ENCODE data around the gene XPO6.

The XPO6 gene

GRCh38 chr16:28191364-28191960, 20.3 kb downstream of the XPO6 start:
- TF ChIP-seq POLR2A (IDR thresholded peaks at IDR 0.05; ENCODE audit: extremely low read depth, insufficient read length) (no peak), CTCF (IDR thresholded peaks at IDR 0.05; ENCODE audit: low read depth, low read length) (no peak), MYC (IDR thresholded peaks at IDR 0.05; ENCODE audit: low read depth, low read length) (no peak)
- TF ChIP-seq, protein P1, sequence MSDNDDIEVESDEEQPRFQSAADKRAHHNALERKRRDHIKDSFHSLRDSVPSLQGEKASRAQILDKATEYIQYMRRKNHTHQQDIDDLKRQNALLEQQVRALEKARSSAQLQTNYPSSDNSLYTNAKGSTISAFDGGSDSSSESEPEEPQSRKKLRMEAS (IDR thresholded peaks at IDR 0.05; ENCODE audit: low read depth, low read length), result no peak
- DNase-seq (ENCODE audit: low read depth), result no peak
- no peak overlapping the region for H3K4me3 ChIP-seq (ENCODE audit: low read depth, low read length)

- H3K4me3 ChIP-seq (ENCODE audit: low read depth, low read length), result no peak overlapping the region
- TF ChIP-seq, protein P1 (IDR thresholded peaks at IDR 0.05; ENCODE audit: low read depth, low read length), result no peak
- no peak for TF ChIP-seq MYC (IDR thresholded peaks at IDR 0.05; ENCODE audit: low read depth, low read length)
- no peak for TF ChIP-seq CTCF (IDR thresholded peaks at IDR 0.05; ENCODE audit: low read depth, low read length)
- TF ChIP-seq POLR2A (IDR thresholded peaks at IDR 0.05; ENCODE audit: extremely low read depth, insufficient read length), result no peak
- DNase-seq (ENCODE audit: low read depth), result no peak
These were observed 22.5 kb downstream of the XPO6 start for GRCh38 chr16:28189245-28189644.

GRCh38 chr16:28188085-28188916, 23.5 kb downstream of the XPO6 start:
- TF ChIP-seq POLR2A (IDR thresholded peaks at IDR 0.05; ENCODE audit: extremely low read depth, insufficient read length) (no peak), MYC (IDR thresholded peaks at IDR 0.05; ENCODE audit: low read depth, low read length) (no peak), CTCF (IDR thresholded peaks at IDR 0.05; ENCODE audit: low read depth, low read length) (no peak)
- TF ChIP-seq, protein P1 (IDR thresholded peaks at IDR 0.05; ENCODE audit: low read depth, low read length), result no peak
- no peak overlapping the region for H3K4me3 ChIP-seq (ENCODE audit: low read depth, low read length)
- DNase-seq (ENCODE audit: low read depth), result no peak

- no peak for DNase-seq (ENCODE audit: low read depth)
- TF ChIP-seq POLR2A (IDR thresholded peaks at IDR 0.05; ENCODE audit: extremely low read depth, insufficient read length), result no peak
- no peak for TF ChIP-seq MYC (IDR thresholded peaks at IDR 0.05; ENCODE audit: low read depth, low read length)
- TF ChIP-seq, protein P1 (IDR thresholded peaks at IDR 0.05; ENCODE audit: low read depth, low read length), result no peak
- no peak for TF ChIP-seq CTCF (IDR thresholded peaks at IDR 0.05; ENCODE audit: low read depth, low read length)
- H3K4me3 ChIP-seq (ENCODE audit: low read depth, low read length), result no peak overlapping the region
These were observed 24.2 kb downstream of the XPO6 start for GRCh38 chr16:28187595-28188004.

DNA sequence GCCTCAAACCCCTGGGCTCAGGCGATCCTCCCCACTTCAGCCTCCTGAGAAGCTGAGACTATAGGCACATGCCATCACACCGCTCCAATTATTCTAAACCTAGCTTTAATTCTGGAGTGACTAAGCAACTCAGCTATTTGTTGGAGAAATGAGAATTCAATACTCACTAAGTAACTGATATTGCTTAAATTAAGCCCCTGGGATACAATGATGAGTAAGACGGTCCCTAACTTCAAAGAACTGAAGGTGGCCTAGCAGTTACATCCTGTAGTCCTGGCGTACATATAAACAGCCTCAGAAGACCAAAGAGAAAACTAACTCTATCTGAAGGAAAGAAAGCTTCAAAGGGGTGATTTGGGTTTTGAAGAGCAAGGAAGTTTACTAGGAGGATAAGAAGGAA, 25.0 kb downstream of the XPO6 start:
- no peak for DNase-seq (ENCODE audit: low read depth)
- TF ChIP-seq, protein P1 (IDR thresholded peaks at IDR 0.05; ENCODE audit: low read depth, low read length), result no peak
- H3K4me3 ChIP-seq (ENCODE audit: low read depth, low read length), result no peak overlapping the region

GRCh38 chr16:28185696-28186095, 26.1 kb downstream of the XPO6 start:
- no peak for DNase-seq (ENCODE audit: low read depth)
- TF ChIP-seq, protein P1 (IDR thresholded peaks at IDR 0.05; ENCODE audit: low read depth, low read length), result no peak
- no peak for TF ChIP-seq CTCF (IDR thresholded peaks at IDR 0.05; ENCODE audit: low read depth, low read length)
- no peak overlapping the region for H3K4me3 ChIP-seq (ENCODE audit: low read depth, low read length)
